NCI-H2107 (cell line): ENCODE results near the gene DYTN.

ENCODE experiments used
- DNase-seq: peaks from one replicate; lab custom pipeline; 2025; lab: John Stamatoyannopoulos, UW

The DYTN gene

GRCh38 chr2:206700156-206700555, 18.0 kb downstream of the DYTN start:
- no peak for DNase-seq

GRCh38 chr2:206698811-206699210, 19.4 kb downstream of the DYTN start:
- no peak for DNase-seq

- no peak for DNase-seq
These were observed 21.3 kb downstream of the DYTN start for GRCh38 chr2:206696910-206697309.

- DNase-seq: peak; percentile 33
These were observed 24.6 kb downstream of the DYTN start for GRCh38 chr2:206693399-206694137.

- no peak for DNase-seq
These were observed 25.2 kb downstream of the DYTN start for GRCh38 chr2:206692971-206693370.

- no peak for DNase-seq
These were observed 29.2 kb downstream of the DYTN start for GRCh38 chr2:206688990-206689389.

GRCh38 chr2:206688453-206688852, 29.7 kb downstream of the DYTN start:
- DNase-seq: no peak

GRCh38 chr2:206683546-206683945, 34.6 kb downstream of the DYTN start:
- DNase-seq: no peak

GRCh38 chr2:206670531-206671319, 47.5 kb downstream of the DYTN start:
- no peak for DNase-seq

GRCh38 chr2:206665251-206665650, 52.9 kb downstream of the DYTN start:
- DNase-seq: no peak

- DNase-seq: no peak
These were observed 61.1 kb downstream of the DYTN start for GRCh38 chr2:206657087-206657486.

GRCh38 chr2:206647985-206648384, 70.2 kb downstream of the DYTN start:
- DNase-seq: no peak

GRCh38 chr2:206642075-206643025, 75.8 kb downstream of the DYTN start, which contains the start of gene FAM237A:
TSS of gene FAM237A (plus strand) at chr2:206642487. CDS start at chr2:206644237, 1,750 bp downstream.
- no peak for DNase-seq

GRCh38 chr2:206641226-206641625, 77.0 kb downstream of the DYTN start:
- no peak for DNase-seq

- DNase-seq: no peak
These were observed 78.6 kb downstream of the DYTN start for GRCh38 chr2:206639636-206640035.

- no peak for DNase-seq
These were observed 83.2 kb downstream of the DYTN start for GRCh38 chr2:206635015-206635414.

GRCh38 chr2:206631340-206631739, 86.9 kb downstream of the DYTN start:
- no peak for DNase-seq

GRCh38 chr2:206627632-206628031, 90.6 kb downstream of the DYTN start:
- no peak for DNase-seq

GRCh38 chr2:206626108-206626507, 92.1 kb downstream of the DYTN start:
- no peak for DNase-seq

GRCh38 chr2:206619011-206619410, 99.2 kb downstream of the DYTN start:
- DNase-seq: no peak

- DNase-seq: no peak
These were observed 102.0 kb downstream of the DYTN start for GRCh38 chr2:206616151-206616550.

GRCh38 chr2:206615417-206616089, 102.6 kb downstream of the DYTN start:
- DNase-seq: no peak
